ENCODE measurements around the gene HPSE2.

GRCh38 chr10:98528805-98529183, 706.9 kb downstream of the HPSE2 start:
- no peak for TF ChIP-seq CTCF (IDR thresholded peaks at IDR 0.05)
- no peak for TF ChIP-seq REST (IDR thresholded peaks at IDR 0.05; ENCODE audit: insufficient read depth in 1 of 2, low read depth in 2 of 2, low read length in 1 of 2)
